CD4-positive, alpha-beta T cell treated with Interleukin-4 for 1 hour (primary cell): Measurements from ENCODE around the gene RIN1.

Source experiments
- DNase-seq, 2 donors: peaks; one replicate each; pipeline ENCODE4 v3.0.0-alpha.2; 2020 to 2022

Gene RIN1

GRCh38 chr11:66293777-66294625 is 42.2 kb downstream of the RIN1 start:
- DNase-seq, result no peak

- no peak for DNase-seq
Observed at GRCh38 chr11:66293352-66293751, 42.9 kb downstream of the RIN1 start.

- no peak for DNase-seq
Observed at GRCh38 chr11:66292543-66293332, 43.5 kb downstream of the RIN1 start.

GRCh38 chr11:66291706-66292542 is 44.3 kb downstream of the RIN1 start, which contains the start of gene TMEM151A:
TSS of gene TMEM151A (plus strand) at chr11:66291894. CDS start at chr11:66292014, 120 bp downstream.
- DNase-seq, result no peak

- no peak for DNase-seq
Observed at GRCh38 chr11:66291303-66291705, 44.9 kb downstream of the RIN1 start.

GRCh38 chr11:66290330-66290621 is 46.0 kb downstream of the RIN1 start:
- DNase-seq, result no peak

- no peak for DNase-seq
Observed at GRCh38 chr11:66289548-66290329, 46.5 kb downstream of the RIN1 start.

- DNase-seq, result peak; percentile 99 to 100
Observed at GRCh38 chr11:66288671-66289547, 47.3 kb downstream of the RIN1 start, which contains the start of gene YIF1A. TSS of gene YIF1A (minus strand) at chr11:66289143. CDS start at chr11:66288985, 158 bp downstream.

GRCh38 chr11:66287889-66288670 is 48.2 kb downstream of the RIN1 start:
- DNase-seq, result no peak

- no peak for DNase-seq
Observed at GRCh38 chr11:66287211-66287888, 48.9 kb downstream of the RIN1 start.

- no peak for DNase-seq
Observed at GRCh38 chr11:66286699-66287098, 49.5 kb downstream of the RIN1 start.

- DNase-seq, result no peak
Observed at GRCh38 chr11:66285250-66285947, 50.8 kb downstream of the RIN1 start.

- DNase-seq, result no peak
Observed at GRCh38 chr11:66284526-66285078, 51.6 kb downstream of the RIN1 start.

GRCh38 chr11:66283461-66284105 is 52.7 kb downstream of the RIN1 start:
- no peak for DNase-seq

- DNase-seq, result peak; percentile 98 to 99
Observed at GRCh38 chr11:66282468-66283455, 53.5 kb downstream of the RIN1 start.
